ENCODE results near the gene PAK1.

Gene PAK1

GRCh38 chr11:77381729-77382665, 91.9 kb downstream of the PAK1 start:
- Histone ChIP-seq H3K14ac (ENCODE audit: low read length) (no peak overlapping the region), H3K9me3 (replicated peaks in 1 of 2; ENCODE audit: control insufficient read depth in 2 of 2, insufficient read depth in 1 of 2, low read depth in 1 of 2, low read length in 2 of 2) (no peaks in the 10 kb centered on the region), H3K27me3 (ENCODE audit: control insufficient read depth in 3 of 3, insufficient read depth in 3 of 3, low read depth in 1 of 3, low read length in 3 of 3) (no peaks in the 10 kb centered on the region), H3K36me3 (replicated peaks in 1 of 2; ENCODE audit: control insufficient read depth in 2 of 2, insufficient read depth in 2 of 2, low read length in 2 of 2) (peaks cover 0 to 54% of the 10 kb centered on the region in 2 donors), H4K8ac (ENCODE audit: low read depth, low read length) (no peak overlapping the region), H3K9ac (ENCODE audit: low read depth, low read length, poor library complexity) (no peak overlapping the region), H3K79me1 (ENCODE audit: low read depth, low read length) (no peaks in the 10 kb centered on the region), H2AFZ (ENCODE audit: low read length) (no peak overlapping the region), H2BK120ac (ENCODE audit: low read depth, low read length) (no peak overlapping the region), H3K27ac (replicated peaks; ENCODE audit: low read length) (no peak overlapping the region), H3K4me2 (ENCODE audit: insufficient read depth, low read length, poor library complexity, severe bottlenecking) (no peak overlapping the region), H2BK5ac (ENCODE audit: low read length) (no peak overlapping the region), H4K91ac (ENCODE audit: low read depth, low read length, poor library complexity) (no peak overlapping the region), H3K18ac (ENCODE audit: low read length) (no peak overlapping the region), H3K4me3 (ENCODE audit: low read length in 2 of 2) (no peak overlapping the region), H2BK12ac (ENCODE audit: low read length) (no peak overlapping the region), H3K23ac (ENCODE audit: low read depth, low read length, poor library complexity) (no peak overlapping the region), H2AK5ac (ENCODE audit: low read depth, low read length) (no peak overlapping the region), H3K4ac (ENCODE audit: low read length) (no peak overlapping the region), H2BK15ac (ENCODE audit: low read length) (no peak overlapping the region), H3K4me1 (ENCODE audit: control insufficient read depth in 2 of 2, insufficient read depth in 1 of 2, low read depth in 1 of 2, low read length in 2 of 2) (no peaks in the 10 kb centered on the region)
- no peak for DNase-seq (ENCODE audit: low spot score)
- WGBS, 2 donors (ENCODE audit: extremely low coverage in 2 of 2, insufficient read length in 2 of 2, insufficient replicate concordance in 1 of 2), result no CpG with 5 or more reads among the region's 2 CpGs

- DNase-seq (ENCODE audit: low spot score), result no peak
- no peak overlapping the region for H2BK5ac ChIP-seq (ENCODE audit: low read length)
- no peak overlapping the region for H4K8ac ChIP-seq (ENCODE audit: low read depth, low read length)
Observed at GRCh38 chr11:77379934-77380333, 94.0 kb downstream of the PAK1 start.

GRCh38 chr11:77379253-77379652, 94.6 kb downstream of the PAK1 start:
- no CpG with 5 or more reads among the region's 4 CpGs for WGBS, 2 donors (ENCODE audit: extremely low coverage in 2 of 2, insufficient read length in 2 of 2, insufficient replicate concordance in 1 of 2)
- Histone ChIP-seq H3K4me3 (ENCODE audit: low read length in 2 of 2) (no peak overlapping the region), H3K4me2 (ENCODE audit: insufficient read depth, low read length, poor library complexity, severe bottlenecking) (no peak overlapping the region), H3K27ac (replicated peaks; ENCODE audit: low read length) (no peak overlapping the region), H3K79me1 (ENCODE audit: low read depth, low read length) (no peaks in the 10 kb centered on the region), H2BK5ac (ENCODE audit: low read length) (no peak overlapping the region), H2BK12ac (ENCODE audit: low read length) (no peak overlapping the region), H3K18ac (ENCODE audit: low read length) (no peak overlapping the region), H3K9me3 (replicated peaks in 1 of 2; ENCODE audit: control insufficient read depth in 2 of 2, insufficient read depth in 1 of 2, low read depth in 1 of 2, low read length in 2 of 2) (no peaks in the 10 kb centered on the region), H3K27me3 (ENCODE audit: control insufficient read depth in 3 of 3, insufficient read depth in 3 of 3, low read depth in 1 of 3, low read length in 3 of 3) (no peaks in the 10 kb centered on the region), H2AFZ (ENCODE audit: low read length) (no peak overlapping the region), H2AK5ac (ENCODE audit: low read depth, low read length) (no peak overlapping the region), H3K14ac (ENCODE audit: low read length) (no peak overlapping the region), H4K8ac (ENCODE audit: low read depth, low read length) (no peak overlapping the region), H3K36me3 (replicated peaks in 1 of 2; ENCODE audit: control insufficient read depth in 2 of 2, insufficient read depth in 2 of 2, low read length in 2 of 2) (peaks cover 0 to 73% of the 10 kb centered on the region in 2 donors), H2BK15ac (ENCODE audit: low read length) (no peak overlapping the region), H2BK120ac (ENCODE audit: low read depth, low read length) (no peak overlapping the region), H3K9ac (ENCODE audit: low read depth, low read length, poor library complexity) (no peak overlapping the region), H4K91ac (ENCODE audit: low read depth, low read length, poor library complexity) (no peak overlapping the region), H3K4me1 (ENCODE audit: control insufficient read depth in 2 of 2, insufficient read depth in 1 of 2, low read depth in 1 of 2, low read length in 2 of 2) (no peaks in the 10 kb centered on the region), H3K4ac (ENCODE audit: low read length) (no peak overlapping the region), H3K23ac (ENCODE audit: low read depth, low read length, poor library complexity) (no peak overlapping the region)
- DNase-seq (ENCODE audit: low spot score), result no peak

More at GRCh38 chr11:77379934-77380333, 94.0 kb downstream of the PAK1 start:
- Histone ChIP-seq H2BK12ac (ENCODE audit: low read length) (no peak overlapping the region), H3K79me1 (ENCODE audit: low read depth, low read length) (no peaks in the 10 kb centered on the region), H4K91ac (ENCODE audit: low read depth, low read length, poor library complexity) (no peak overlapping the region), H3K27me3 (ENCODE audit: control insufficient read depth in 3 of 3, insufficient read depth in 3 of 3, low read depth in 1 of 3, low read length in 3 of 3) (no peaks in the 10 kb centered on the region), H2BK15ac (ENCODE audit: low read length) (no peak overlapping the region), H3K9me3 (replicated peaks in 1 of 2; ENCODE audit: control insufficient read depth in 2 of 2, insufficient read depth in 1 of 2, low read depth in 1 of 2, low read length in 2 of 2) (no peaks in the 10 kb centered on the region), H2BK120ac (ENCODE audit: low read depth, low read length) (no peak overlapping the region), H3K18ac (ENCODE audit: low read length) (no peak overlapping the region), H3K4ac (ENCODE audit: low read length) (no peak overlapping the region), H3K4me2 (ENCODE audit: insufficient read depth, low read length, poor library complexity, severe bottlenecking) (no peak overlapping the region), H2AFZ (ENCODE audit: low read length) (no peak overlapping the region), H3K36me3 (replicated peaks in 1 of 2; ENCODE audit: control insufficient read depth in 2 of 2, insufficient read depth in 2 of 2, low read length in 2 of 2) (peaks cover 0 to 73% of the 10 kb centered on the region in 2 donors), H3K4me3 (ENCODE audit: low read length in 2 of 2) (no peak overlapping the region), H3K23ac (ENCODE audit: low read depth, low read length, poor library complexity) (no peak overlapping the region), H3K4me1 (ENCODE audit: control insufficient read depth in 2 of 2, insufficient read depth in 1 of 2, low read depth in 1 of 2, low read length in 2 of 2) (no peaks in the 10 kb centered on the region), H3K27ac (replicated peaks; ENCODE audit: low read length) (no peak overlapping the region), H3K14ac (ENCODE audit: low read length) (no peak overlapping the region), H2AK5ac (ENCODE audit: low read depth, low read length) (no peak overlapping the region), H3K9ac (ENCODE audit: low read depth, low read length, poor library complexity) (no peak overlapping the region)
- WGBS, 2 donors (ENCODE audit: extremely low coverage in 2 of 2, insufficient read length in 2 of 2, insufficient replicate concordance in 1 of 2), result no CpG with 5 or more reads among the region's 5 CpGs

GRCh38 chr11:77377734-77378133, 96.2 kb downstream of the PAK1 start:
- no peak overlapping the region for H2BK120ac ChIP-seq (ENCODE audit: low read depth, low read length)
- H3K36me3 ChIP-seq (replicated peaks in 1 of 2; ENCODE audit: control insufficient read depth in 2 of 2, insufficient read depth in 2 of 2, low read length in 2 of 2), result peaks cover 0 to 79% of the 10 kb centered on the region in 2 donors
- no peak for DNase-seq (ENCODE audit: low spot score)
- H2BK15ac ChIP-seq (ENCODE audit: low read length), result no peak overlapping the region
- H3K27ac ChIP-seq (replicated peaks; ENCODE audit: low read length), result no peak overlapping the region
- no peak overlapping the region for H3K4me3 ChIP-seq (ENCODE audit: low read length in 2 of 2)
- H3K9ac ChIP-seq (ENCODE audit: low read depth, low read length, poor library complexity), result no peak overlapping the region
- H2BK12ac ChIP-seq (ENCODE audit: low read length), result no peak overlapping the region
- no peak overlapping the region for H3K18ac ChIP-seq (ENCODE audit: low read length)
- WGBS, 2 donors (ENCODE audit: extremely low coverage in 2 of 2, insufficient read length in 2 of 2, insufficient replicate concordance in 1 of 2), result no CpG with 5 or more reads among the region's 2 CpGs
- no peak overlapping the region for H2AK5ac ChIP-seq (ENCODE audit: low read depth, low read length)
- no peaks in the 10 kb centered on the region for H3K9me3 ChIP-seq (replicated peaks in 1 of 2; ENCODE audit: control insufficient read depth in 2 of 2, insufficient read depth in 1 of 2, low read depth in 1 of 2, low read length in 2 of 2)
- no peaks in the 10 kb centered on the region for H3K79me1 ChIP-seq (ENCODE audit: low read depth, low read length)
- H3K4me2 ChIP-seq (ENCODE audit: insufficient read depth, low read length, poor library complexity, severe bottlenecking), result no peak overlapping the region
- H3K27me3 ChIP-seq (ENCODE audit: control insufficient read depth in 3 of 3, insufficient read depth in 3 of 3, low read depth in 1 of 3, low read length in 3 of 3), result no peaks in the 10 kb centered on the region
- no peak overlapping the region for H3K14ac ChIP-seq (ENCODE audit: low read length)
- no peaks in the 10 kb centered on the region for H3K4me1 ChIP-seq (ENCODE audit: control insufficient read depth in 2 of 2, insufficient read depth in 1 of 2, low read depth in 1 of 2, low read length in 2 of 2)
- no peak overlapping the region for H4K91ac ChIP-seq (ENCODE audit: low read depth, low read length, poor library complexity)
- no peak overlapping the region for H3K23ac ChIP-seq (ENCODE audit: low read depth, low read length, poor library complexity)
- no peak overlapping the region for H4K8ac ChIP-seq (ENCODE audit: low read depth, low read length)
- no peak overlapping the region for H3K4ac ChIP-seq (ENCODE audit: low read length)
- H2AFZ ChIP-seq (ENCODE audit: low read length), result no peak overlapping the region
- no peak overlapping the region for H2BK5ac ChIP-seq (ENCODE audit: low read length)

Measured in neuronal stem cell (in vitro differentiated cells).